GM21576 (cell line): Measurements from ENCODE around the gene EMC9.

ENCODE experiments used
- ATAC-seq: cut with Tn5 transposase; IDR thresholded peaks from one replicate; pipeline ENCODE4 v1.9.1; 2021; ENCODE audit warnings: mild to moderate bottlenecking, moderate library complexity; ENCODE audit not compliant: unreplicated experiment

Gene EMC9, protein sequence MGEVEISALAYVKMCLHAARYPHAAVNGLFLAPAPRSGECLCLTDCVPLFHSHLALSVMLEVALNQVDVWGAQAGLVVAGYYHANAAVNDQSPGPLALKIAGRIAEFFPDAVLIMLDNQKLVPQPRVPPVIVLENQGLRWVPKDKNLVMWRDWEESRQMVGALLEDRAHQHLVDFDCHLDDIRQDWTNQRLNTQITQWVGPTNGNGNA

GRCh38 chr14:24141097-24141880 is at the start of gene EMC9:
Gene EMC9, minus strand, starts transcription at chr14:24141591. Its CDS starts 287 bp downstream, at chr14:24141304.
- peak; percentile 85 for ATAC-seq

GRCh38 chr14:24190416-24190815 is 49.0 kb upstream of the EMC9 start:
- ATAC-seq = no peak

DNA sequence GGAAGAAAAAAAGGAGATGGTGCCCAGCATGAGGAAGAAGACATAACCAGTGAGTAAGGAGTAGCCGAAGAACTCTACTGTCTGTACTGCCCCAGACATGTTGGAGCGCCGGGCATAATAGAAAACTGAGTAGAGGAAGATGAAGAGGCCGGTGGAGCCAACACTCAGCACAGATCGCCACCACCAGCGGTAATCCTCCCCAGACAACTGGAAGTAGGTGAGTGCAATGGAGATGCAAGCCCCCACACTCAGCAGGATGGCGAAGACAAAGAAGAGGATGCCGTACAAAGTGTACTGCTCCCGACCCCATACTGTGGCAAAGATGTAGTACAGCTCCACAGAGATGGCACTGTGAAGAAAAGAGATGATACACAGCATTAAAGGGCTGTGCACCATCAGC is 48.1 kb upstream of the EMC9 start:
- no peak for ATAC-seq

GRCh38 chr14:24189059-24189375 is 47.6 kb upstream of the EMC9 start:
- no peak for ATAC-seq

- ATAC-seq = peak; percentile 87
These were observed 47.1 kb upstream of the EMC9 start, which contains the start of gene IPO4 for GRCh38 chr14:24188251-24189058. Gene IPO4, minus strand, starts transcription at chr14:24188816. Its CDS starts 29 bp downstream, at chr14:24188787.

GRCh38 chr14:24187539-24187915 is 46.1 kb upstream of the EMC9 start:
- no peak for ATAC-seq

- ATAC-seq = no peak
These were observed 45.6 kb upstream of the EMC9 start for GRCh38 chr14:24186831-24187538.

GRCh38 chr14:24185741-24186140 is 44.4 kb upstream of the EMC9 start:
- ATAC-seq = no peak

GRCh38 chr14:24185026-24185425 is 43.6 kb upstream of the EMC9 start:
- no peak for ATAC-seq

DNA sequence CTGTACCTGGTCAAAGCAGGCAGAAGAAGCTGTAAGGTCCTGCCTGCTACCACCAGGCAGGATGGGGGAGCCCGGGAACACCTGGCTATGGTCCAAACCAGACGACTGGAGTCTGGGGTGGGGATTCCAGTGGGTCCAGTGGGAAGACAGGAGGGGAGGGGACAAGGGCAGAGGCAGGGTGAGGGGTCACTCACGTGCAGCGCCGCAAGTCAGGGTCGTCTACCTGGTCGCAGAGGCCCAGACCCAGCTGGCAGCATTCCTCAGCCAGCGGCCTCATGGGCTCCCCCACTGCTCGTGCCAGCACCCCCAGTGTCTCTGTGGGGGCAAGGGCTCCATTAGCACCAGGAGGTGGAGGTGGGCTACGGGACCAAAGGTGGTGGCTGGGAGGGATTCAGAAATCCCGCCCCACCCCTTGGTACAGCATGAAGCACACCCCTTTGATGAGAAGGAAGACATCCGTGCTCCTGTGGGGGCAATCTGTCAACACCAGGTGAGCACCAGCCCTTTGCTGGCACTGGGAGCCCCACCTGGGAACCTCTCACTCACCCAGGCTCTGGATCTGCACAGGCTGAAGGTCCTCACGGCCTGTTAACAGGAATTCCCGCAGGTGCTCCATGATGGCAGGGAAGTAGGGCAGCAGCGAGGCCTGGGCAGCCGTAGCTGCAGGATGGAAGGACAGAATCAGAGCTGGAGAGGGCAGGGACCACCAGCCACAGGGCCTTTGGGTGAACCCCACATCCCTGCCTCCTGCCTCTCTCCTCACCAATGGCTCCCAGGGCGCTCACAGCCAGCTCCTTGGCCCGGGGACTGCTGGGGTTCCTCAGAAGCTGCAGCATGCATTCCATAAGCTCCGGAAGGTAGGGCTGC is 42.9 kb upstream of the EMC9 start:
- ATAC-seq = no peak

- no peak for ATAC-seq
These were observed 41.7 kb upstream of the EMC9 start for GRCh38 chr14:24183014-24183481.

DNA sequence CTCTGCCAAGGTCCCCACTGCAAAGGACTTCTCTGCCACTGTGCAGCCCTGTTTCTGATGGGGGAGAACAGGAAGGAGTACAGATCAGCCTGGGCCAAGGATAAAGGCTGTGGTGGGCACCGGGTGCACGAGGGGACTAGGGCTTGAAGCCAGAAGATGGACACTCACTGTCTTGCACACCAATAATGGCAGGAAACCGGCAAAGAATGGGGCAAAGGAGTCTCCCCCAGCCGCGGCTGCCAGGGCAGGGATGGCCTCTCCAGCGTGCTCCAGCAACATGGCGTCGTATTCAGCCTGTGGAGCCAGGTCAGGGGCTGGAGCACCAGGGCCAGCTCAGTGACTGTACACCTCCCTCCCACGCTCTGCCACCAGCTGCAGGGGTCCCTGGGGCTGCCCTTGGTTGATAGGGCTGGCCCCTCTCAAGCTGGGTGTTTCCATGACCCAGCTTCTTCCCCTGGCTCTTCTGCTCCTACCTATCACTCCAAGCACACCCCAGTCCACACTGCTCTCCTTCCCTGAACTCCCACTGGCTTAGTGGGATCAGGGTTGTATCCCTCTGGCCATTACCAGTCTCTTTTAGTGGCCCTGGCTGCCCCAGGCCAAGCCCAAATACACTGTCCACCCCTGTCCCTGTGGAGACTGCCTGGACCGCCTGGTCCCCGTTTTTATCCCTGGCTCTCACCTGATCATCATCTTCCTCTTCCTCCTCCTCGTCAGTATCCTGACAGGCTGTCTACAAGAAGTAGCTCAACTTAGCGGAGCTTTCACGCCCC is 40.9 kb upstream of the EMC9 start:
- ATAC-seq = no peak

DNA sequence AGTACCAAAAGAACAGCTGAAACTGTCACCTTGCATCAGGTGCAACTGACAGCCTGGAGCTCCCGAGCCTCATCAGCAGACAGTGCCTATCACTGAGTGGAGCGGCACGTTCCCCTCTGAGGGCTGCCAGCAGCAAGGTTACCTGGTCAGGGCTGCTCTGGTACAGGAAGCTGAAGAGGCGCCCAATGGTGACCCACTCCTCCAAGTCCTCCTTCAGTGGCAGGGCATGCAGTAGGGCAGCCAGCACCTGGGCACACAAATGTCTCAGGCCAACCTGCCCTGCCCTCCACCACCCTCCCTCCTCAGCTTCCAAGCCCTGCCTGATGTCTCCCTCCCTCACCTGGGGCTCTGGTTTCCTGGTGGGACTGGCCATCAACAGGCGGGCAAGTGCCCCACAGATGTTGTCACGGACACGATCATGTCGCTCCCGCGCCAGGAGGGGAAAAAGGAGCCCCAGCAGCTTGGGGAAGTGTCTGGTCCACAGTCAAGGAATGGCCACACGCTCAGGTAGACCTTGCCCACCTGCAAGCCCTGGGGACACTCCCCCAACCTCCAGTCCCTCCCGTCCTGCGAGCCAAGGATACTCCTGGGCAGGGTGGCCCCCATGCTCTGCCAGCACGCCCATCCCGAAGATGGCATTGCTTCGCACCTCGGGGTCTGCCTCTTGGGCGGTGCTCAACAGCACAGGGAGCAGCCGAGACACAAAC is 40.1 kb upstream of the EMC9 start:
- ATAC-seq = no peak

GRCh38 chr14:24179961-24180796 is 38.8 kb upstream of the EMC9 start:
- ATAC-seq = no peak

DNA sequence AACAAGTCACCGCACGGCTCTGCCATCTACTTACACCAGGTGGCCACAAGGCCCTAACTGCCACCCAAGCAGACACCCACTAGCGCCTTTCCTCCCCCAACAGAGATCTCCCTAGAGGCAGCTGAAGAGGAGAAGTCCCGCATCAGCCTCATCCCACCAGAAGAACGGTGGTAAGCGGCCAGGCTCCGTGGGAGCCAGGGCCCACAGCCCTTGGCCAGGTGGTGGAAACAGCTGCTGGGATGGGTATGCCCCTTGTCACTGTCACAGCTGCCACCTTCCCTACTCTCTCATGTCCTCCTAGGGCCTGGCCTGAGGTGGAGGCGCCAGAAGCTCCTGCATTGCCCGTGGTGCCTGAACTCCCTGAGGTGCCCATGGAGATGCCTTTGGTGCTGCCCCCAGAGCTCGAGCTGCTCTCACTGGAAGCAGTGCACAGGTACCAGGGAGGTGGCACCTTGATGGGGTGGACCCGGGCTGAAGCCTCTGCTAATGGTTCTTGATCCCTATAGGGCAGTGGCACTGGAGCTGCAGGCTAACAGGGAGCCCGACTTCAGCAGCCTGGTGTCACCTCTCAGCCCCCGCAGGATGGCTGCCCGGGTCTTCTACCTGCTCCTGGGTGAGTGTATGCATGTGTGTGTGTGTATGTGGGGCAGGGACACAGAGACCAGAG is 38.0 kb upstream of the EMC9 start:
- ATAC-seq = no peak

DNA sequence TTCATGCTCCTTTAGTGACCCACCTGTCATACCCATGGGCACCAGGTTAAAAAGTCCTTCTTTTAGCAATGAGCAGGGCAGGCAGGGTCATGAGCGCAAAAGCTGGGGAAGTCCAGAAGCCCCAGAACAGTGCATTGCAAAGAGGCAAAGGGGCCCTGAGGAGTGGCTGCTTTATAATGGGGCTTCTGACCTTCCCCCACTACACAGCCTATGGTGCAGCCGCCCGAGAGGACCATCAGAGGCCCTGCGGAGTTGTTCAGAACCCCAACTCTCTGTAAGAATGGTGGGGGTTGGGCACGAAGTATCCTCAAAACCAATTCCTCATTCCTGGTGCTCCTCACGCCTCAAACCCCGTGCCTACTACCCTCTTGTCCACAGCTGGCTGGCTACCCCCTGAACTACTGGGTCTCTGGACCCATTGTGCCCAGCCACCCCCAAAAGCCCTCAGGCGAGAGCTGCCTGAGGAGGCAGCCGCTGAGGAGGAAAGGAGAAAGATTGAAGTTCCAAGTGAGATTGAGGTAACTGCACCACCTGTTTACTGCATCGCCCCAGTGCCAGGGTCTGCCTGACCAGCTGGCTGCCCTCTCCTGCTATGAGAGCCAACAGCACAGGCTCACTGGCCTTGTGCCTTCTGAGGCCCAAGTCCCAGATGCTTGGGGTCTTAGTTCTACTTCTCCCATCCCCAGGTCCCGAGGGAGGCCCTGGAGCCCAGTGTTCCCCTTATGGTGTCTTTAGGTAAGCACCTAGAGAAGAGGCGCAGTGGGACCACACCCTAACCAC is 37.2 kb upstream of the EMC9 start:
- ATAC-seq = no peak

GRCh38 chr14:24177891-24178290 is 36.5 kb upstream of the EMC9 start:
- no peak for ATAC-seq
